GM06990 (cell line): Measurements from ENCODE around the gene PNPLA1.

Experiments used
- DNase-seq: peaks from one replicate; pipeline ENCODE4 v3.0.0-alpha.2; 2011; ENCODE audit not compliant: insufficient read length; ENCODE audit errors: extremely low read depth
- H3K27me3 ChIP-seq: replicated peaks from 2 replicates; pipeline ENCODE4 v1.6.0; 2011; ENCODE audit warnings: low read length; ENCODE audit not compliant: control insufficient read depth, insufficient read depth
- H3K36me3 ChIP-seq: 2 replicates; pipeline ENCODE4 v1.5.1; 2011; ENCODE audit warnings: low read length; ENCODE audit not compliant: control insufficient read depth, insufficient read depth
- H3K4me3 ChIP-seq: replicated peaks from 2 replicates; pipeline ENCODE4 v1.5.1; 2011; ENCODE audit warnings: low read depth, mild to moderate bottlenecking, control low read depth, low read length
- TF ChIP-seq, protein P1 (sequence below): IDR thresholded peaks from 2 replicates; pipeline ENCODE4 v1.5.1; 2011; ENCODE audit warnings: low read length, control low read depth, mild to moderate bottlenecking, inconsistent platforms; ENCODE audit not compliant: insufficient read depth, poor library complexity, severe bottlenecking

PNPLA1 gene

DNA sequence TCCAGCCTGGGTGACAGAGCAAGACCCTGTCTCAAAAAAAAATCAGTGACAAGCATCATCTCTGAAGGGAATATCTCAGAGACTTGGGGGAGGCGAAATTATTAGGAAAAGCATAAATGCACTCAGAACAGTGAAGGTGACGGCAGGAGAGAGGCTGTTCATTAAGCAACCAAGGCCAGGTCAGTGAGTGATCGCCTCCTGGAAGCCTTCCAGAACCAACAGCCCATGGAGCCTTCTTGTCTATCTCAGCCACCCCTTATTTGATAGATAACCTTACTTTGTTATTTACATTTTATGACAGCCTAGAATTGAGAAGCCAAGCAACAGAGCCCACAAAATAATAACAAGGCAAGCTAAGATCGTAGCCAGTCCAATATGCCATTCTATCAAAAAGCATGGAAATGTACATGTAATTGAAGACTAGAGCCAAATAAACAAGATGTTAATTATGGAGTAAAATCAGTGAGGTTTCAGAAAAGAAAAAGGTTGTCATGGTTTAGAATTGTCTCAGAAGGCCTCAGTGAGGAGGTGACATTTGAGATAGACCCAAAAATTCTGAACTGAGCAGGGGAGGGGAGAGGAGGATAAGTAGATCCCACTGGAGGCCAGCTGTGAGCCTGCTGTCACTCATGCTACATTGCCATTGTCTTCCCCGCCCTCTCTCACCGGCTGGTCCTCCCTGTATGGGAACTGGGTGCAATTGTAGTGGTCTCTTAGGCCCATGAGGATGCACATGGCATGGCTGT lies 49.0 kb downstream of the PNPLA1 start:
- no peaks in the 10 kb centered on the region; the same call in 1 of the 2 replicates for H3K27me3 ChIP-seq

DNA sequence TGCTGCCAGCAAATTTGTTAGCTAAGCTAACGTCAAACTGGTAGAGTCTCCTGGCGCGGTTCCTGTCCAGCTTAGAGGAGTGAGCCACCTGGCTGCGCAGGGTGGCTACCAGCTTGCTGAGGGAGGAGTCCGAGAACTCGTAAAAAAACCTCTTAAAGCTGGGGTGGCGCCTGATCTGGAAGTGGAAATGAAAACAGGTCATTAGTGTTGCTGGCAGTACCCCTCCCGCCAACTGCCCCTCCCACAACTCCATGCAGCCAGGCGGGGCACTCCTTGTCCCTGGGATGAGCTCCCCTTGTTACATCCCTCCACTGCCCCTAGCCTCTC lies 49.5 kb downstream of the PNPLA1 start:
- TF ChIP-seq, protein P1, sequence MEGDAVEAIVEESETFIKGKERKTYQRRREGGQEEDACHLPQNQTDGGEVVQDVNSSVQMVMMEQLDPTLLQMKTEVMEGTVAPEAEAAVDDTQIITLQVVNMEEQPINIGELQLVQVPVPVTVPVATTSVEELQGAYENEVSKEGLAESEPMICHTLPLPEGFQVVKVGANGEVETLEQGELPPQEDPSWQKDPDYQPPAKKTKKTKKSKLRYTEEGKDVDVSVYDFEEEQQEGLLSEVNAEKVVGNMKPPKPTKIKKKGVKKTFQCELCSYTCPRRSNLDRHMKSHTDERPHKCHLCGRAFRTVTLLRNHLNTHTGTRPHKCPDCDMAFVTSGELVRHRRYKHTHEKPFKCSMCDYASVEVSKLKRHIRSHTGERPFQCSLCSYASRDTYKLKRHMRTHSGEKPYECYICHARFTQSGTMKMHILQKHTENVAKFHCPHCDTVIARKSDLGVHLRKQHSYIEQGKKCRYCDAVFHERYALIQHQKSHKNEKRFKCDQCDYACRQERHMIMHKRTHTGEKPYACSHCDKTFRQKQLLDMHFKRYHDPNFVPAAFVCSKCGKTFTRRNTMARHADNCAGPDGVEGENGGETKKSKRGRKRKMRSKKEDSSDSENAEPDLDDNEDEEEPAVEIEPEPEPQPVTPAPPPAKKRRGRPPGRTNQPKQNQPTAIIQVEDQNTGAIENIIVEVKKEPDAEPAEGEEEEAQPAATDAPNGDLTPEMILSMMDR, result no peak
- H3K4me3 ChIP-seq, result no peak overlapping the region
- no peaks in the 10 kb centered on the region for H3K36me3 ChIP-seq
- H3K27me3 ChIP-seq, result no peaks in the 10 kb centered on the region; the same call in 1 of the 2 replicates
- no peak for DNase-seq

More for the DNA sequence above, 49.0 kb downstream of the PNPLA1 start:
- TF ChIP-seq, protein P1, result no peak
- H3K36me3 ChIP-seq, result no peaks in the 10 kb centered on the region
- DNase-seq, result no peak
- H3K4me3 ChIP-seq, result no peak overlapping the region

DNA sequence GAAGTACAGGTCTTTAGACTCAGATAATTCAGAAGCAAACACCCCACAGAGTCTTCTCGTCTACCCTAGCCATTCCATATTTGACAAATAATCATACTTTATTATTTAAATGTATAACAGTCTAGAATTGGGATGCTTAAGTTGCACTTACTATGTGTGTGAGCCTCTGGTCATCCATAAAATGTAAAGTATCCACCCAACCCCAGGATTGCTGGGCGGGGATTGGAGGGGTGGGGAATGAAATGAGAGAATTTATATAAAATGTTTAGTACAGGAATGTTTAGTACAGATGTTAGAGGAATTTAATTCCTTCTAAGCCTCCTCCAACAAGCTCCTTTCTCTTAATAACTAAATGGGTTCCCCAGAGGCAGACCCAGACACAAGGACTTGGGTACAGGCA lies 50.0 kb downstream of the PNPLA1 start:
- TF ChIP-seq, protein P1, result no peak
- Histone ChIP-seq H3K27me3 (no peaks in the 10 kb centered on the region; the same call in 1 of the 2 replicates), H3K36me3 (no peaks in the 10 kb centered on the region), H3K4me3 (no peak overlapping the region)
- no peak for DNase-seq

DNA sequence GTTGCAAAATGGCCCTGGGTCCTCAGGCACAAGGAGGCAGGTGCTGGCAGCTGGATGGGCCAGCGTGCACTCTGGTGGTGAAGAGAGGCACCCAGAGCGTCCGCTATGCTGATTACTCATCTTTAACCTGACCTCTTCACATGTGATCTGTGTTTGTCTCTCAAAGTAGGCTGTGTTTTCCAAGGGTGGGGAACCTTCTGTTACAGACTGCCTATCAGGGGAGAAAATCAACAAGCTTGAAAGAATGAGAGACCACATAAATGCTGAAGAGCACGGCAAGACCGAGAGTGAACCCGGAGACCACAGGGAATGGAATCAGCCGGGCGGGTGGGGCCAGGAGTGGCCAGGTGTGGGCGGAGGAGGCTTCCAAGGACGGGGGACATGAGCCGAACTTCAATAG lies 50.6 kb downstream of the PNPLA1 start:
- TF ChIP-seq, protein P1, result no peak
- Histone ChIP-seq H3K4me3 (no peak overlapping the region), H3K27me3 (no peaks in the 10 kb centered on the region; the same call in 1 of the 2 replicates), H3K36me3 (no peaks in the 10 kb centered on the region)
- DNase-seq, result no peak

DNA sequence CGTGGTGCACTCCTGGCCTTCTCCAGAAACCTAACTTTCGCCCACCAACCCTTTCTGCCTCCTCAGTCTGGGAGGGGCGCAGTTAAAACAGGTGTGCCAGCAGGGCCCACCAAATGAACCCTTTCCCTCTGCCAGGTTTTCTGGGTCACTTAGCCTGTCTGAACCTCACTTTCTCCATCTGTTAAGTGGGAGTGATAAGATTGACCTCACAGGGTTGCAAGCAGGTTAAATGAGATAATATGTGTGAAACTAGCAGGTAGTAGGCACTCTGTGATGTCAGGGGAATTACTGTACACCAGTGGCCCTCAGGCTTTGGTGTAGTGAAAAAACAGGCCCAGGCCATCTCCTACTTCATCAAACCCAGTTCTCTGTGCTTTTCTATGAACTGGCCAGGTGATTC lies 52.7 kb downstream of the PNPLA1 start:
- Histone ChIP-seq H3K4me3 (no peak overlapping the region), H3K36me3 (no peaks in the 10 kb centered on the region), H3K27me3 (no peaks in the 10 kb centered on the region; the same call in 1 of the 2 replicates)
- DNase-seq, result no peak
- TF ChIP-seq, protein P1, result no peak
